ENCODE results near the gene INAFM2. TPM values are rescaled to one million over a fixed set of nuclear protein-coding genes. Genes with fewer than 3 reads are reported as not detected.

INAFM2 gene
- total RNA-seq, 1 donor from 2014 or later = 9.0 TPM

DNA sequence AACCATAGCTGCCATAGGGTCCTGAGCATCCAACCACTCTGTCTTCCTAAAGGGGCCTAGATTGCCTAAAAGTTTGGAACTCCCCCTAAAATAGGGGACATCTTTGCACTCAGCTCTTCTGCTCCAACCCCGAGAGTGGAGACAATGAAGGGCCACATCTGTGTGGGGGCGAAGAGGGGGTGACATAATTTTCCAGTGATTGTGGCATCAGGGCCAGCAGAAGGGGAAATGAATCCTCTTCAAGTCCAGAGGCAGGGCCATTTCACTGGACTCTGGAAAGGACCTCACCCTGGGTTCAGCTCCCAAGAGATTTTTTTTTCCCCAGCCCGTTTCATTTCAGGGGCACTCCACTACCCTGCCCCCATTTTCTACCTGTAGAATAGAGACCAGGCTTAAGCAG, 36.0 kb upstream of the INAFM2 start:
- no peak for DNase-seq (ENCODE audit: low read depth in 2 of 2)

DNA sequence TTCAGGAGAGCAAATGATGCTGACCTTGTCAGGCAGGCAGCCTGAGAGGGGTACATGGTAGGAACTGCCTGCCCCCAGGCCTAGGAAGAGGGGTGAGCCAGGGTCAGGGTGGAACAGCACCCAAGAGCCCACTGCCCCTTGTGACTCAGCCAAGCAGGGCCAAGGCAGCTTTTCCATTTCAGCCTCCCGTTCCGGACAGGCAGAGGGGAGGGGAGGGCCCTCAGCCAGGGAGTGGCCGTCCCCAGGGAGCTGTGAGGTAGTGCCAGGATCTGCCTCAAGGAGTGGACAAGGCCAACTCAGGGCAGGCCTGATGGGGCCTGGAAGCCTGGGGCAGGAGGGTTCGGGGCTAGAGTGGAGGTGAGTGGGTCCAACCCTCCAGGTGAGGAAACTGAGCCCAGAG, 35.5 kb upstream of the INAFM2 start:
- no peak for DNase-seq (ENCODE audit: low read depth in 2 of 2)

DNA sequence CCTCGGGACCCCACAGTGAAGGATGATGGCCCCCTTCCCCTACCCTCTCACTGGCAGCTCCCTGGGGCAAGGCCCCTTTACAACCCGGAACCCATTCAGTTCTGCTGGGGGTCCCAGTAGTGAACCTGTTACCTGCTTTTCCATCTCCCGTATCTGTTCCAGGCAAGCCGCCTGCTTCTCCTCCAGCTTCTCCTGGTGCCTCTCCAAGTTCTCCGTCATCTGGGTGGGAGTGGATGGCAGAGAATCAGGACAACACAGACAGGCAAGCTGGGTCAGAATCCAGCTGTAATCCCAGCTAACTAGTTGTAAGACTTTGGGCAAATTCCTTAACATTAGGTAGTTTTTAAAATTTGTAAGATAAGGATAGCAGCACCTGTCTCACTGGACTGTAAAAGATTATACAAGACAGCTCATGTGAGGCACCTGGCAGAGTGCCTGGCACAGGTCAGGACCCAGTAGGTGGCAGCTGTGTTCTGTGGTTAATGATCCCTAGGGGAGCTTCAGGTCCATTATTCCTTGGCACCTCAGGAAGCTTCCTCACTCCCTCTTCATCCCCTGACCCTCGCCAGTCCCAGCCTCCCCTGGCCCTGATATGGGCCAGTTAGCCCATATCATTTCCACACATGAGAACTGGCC, 34.2 kb upstream of the INAFM2 start:
- DNase-seq (ENCODE audit: low read depth in 2 of 2) = no peak

DNA sequence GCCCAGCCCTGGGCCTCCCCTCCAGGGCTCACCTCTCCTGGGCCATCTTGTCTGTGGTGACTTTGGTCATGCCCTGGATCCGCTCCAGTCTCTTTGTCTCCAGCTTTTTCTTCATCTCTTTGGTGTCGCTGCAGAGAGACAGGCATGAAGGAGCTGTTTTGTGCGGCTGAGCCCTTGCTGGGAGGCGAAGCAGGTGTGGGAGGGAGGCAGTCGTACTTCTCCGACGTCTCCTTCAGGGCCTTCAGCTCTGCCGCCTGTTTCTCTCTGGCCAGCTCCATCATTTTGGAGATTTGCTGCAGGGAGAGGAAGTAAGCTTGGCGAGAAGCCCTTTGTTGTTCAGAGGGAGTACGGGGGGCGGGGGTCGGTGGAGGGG, 33.0 kb upstream of the INAFM2 start:
- no peak for DNase-seq (ENCODE audit: low read depth in 2 of 2)

DNA sequence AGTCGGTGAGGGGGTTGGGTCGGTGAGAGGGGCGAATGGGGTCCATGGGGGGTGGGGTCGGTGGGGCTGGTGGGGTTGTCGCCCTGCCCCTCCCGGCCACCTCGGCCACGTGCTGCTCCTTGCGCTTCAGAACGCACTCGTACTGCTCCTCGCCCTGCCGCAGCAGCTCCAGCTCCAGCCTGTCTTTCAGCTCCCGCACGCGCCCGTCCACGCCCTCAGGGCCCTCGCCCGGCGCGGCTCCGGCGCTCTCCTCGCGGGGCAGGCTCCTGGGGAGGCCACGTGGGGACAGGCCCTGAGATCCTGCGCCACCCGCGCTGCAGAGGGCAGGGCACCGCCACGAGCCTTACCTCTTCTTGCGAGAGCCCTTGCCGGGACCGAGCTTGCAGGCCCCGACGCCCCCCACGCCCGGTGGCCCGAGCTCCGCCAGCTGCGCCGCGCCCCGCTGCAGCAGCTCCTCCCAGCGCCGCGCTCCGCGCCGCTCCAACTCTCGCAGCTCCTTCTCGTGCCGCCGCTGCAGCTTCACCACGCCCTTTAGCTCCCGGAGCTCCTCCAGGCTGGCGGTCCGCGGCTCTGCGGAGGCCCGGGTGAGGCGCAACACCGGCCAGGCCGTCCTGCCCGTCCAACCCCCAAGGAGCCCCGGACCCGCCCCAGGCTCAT, 32.4 kb upstream of the INAFM2 start:
- DNase-seq (ENCODE audit: low read depth in 2 of 2) = peak in 1 of 2 donors; percentile 52

DNA sequence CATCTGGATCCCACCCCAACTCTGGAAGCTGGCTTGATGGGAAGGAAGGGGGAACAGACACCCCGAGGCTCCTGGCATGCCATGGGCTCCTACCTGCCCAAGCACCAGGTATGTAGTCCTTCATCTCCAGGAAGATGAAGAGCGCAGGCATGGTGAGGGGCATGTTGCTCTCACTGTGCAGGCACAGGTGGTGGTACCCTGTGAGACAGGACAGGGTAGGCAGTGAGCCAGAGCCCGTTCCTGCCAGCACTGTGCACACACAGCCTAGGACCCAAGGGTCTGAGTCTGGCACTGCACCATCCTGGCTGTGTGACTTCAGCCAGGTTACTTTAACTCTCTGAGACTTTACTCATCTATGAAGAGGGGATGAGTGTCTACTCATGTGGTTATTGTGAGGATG, 31.2 kb upstream of the INAFM2 start:
- DNase-seq (ENCODE audit: low read depth in 2 of 2) = no peak

DNA sequence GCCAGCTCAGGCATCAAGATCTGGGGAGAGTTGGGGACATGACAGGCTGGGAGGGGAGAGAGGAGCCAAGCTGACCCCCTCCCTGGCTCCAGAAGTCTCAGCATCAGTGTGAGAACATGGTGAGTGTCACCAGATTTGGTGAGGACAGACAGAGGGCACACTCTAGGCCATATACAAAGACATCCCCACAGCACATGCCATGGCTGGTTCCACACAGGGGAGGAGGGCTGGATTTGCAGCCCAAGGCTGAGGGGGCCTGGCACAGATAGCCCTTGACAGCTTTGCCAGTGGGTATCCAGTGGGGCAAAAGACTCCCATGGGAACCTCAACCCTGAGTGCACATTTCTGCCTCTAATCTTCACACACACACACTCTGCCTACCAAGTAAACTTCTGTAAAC, 30.5 kb upstream of the INAFM2 start:
- DNase-seq (ENCODE audit: low read depth in 2 of 2) = no peak

DNA sequence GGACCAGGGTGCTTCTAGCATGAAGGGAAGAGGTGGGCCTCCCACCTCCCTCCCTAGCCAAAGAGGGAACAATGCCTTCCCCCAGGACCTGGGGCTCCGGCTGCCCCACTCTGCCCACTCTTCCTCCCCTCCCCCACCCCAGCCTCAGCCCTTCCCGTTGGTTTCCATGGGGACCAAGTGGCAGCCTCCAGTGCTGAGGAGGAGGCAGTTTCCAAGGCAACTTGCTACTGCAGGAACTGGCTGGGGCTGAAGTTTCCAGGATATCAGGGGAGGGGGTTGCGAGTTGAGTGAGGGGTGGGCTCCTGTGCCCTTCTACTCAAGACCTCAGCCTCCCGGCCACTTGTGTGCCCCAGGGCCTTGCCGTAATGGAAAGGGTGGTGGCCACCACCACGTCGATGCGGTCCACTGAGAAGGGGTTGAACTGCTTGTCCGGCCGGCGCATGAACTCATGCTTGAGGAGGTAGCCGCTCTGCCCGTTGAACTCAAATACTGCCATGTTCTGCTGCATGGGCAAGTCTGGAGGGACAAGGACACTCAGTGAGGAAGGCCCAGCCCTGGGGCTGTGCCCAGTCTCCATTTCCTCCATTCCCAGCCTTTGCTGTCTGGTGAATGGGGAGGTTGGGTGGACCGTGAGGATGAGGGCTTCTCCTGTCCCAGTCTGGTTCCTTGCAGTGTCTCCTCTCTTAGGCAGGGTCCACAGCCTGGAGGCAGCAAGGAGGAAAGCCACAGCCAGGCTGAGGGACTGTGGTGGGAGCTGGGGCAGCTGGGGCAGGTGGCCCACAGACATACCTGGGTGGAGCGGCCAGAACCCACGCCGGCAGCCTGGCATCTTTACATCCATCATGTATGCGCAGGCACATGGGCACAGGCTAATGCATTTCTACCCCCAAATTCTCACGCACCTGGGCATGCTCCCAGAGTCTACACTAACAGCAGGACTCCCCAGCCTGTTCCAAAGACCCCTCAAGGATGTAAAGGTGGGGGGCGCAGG, 29.3 kb upstream of the INAFM2 start:
- DNase-seq (ENCODE audit: low read depth in 2 of 2) = no peak

DNA sequence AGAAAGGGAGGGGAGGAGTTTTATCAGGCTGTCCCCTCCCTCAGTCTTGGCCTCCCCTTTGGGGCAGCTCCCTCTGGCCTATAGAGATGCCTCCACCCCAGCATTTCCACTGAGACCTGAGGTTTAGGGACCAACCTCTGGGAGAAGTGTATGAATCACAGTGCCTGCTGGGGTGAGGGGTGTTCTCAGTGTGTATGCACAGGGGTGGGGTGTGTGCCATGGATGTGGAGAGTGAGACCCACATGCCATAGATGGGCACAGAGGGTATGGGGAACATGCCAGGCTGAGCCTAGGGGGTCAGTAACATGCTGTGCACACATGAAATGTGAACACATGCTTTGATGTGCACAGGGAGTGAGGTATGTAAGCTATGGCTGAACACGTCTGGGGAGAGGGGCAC, 28.2 kb upstream of the INAFM2 start:
- DNase-seq (ENCODE audit: low read depth in 2 of 2) = no peak

DNA sequence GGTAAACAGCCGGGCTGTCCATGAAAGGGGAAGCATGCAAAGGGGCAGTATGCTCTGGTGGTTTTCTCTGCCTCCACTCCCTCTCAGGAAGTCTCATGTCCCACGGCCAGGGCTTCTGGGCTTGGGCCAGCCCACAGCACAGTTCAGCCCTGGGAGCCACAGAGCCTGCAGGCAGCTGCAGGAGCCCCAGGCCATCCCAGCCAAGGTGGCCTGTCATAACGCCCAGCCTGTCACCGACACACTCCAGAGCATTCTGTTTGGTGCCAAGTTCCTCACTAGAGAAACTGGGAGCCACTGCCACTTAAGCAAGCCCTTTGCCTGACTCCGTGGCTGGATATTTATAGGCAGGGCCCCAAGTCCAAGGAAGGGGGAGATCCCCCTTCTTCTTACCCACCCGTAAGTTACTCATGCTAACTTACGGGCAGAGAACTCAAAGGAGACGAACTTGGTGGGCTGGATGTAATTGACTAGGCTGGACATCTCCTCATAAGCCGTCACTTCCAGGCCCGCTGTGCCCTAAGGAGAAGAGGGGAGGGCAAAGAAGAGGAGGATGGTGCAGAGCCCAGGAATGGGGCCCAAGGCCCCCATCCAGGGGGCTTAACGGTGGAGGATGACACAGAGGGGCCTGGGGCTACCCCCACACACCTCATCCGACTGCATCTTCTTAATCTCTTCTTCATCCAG, 27.5 kb upstream of the INAFM2 start:
- no peak for DNase-seq (ENCODE audit: low read depth in 2 of 2)

DNA sequence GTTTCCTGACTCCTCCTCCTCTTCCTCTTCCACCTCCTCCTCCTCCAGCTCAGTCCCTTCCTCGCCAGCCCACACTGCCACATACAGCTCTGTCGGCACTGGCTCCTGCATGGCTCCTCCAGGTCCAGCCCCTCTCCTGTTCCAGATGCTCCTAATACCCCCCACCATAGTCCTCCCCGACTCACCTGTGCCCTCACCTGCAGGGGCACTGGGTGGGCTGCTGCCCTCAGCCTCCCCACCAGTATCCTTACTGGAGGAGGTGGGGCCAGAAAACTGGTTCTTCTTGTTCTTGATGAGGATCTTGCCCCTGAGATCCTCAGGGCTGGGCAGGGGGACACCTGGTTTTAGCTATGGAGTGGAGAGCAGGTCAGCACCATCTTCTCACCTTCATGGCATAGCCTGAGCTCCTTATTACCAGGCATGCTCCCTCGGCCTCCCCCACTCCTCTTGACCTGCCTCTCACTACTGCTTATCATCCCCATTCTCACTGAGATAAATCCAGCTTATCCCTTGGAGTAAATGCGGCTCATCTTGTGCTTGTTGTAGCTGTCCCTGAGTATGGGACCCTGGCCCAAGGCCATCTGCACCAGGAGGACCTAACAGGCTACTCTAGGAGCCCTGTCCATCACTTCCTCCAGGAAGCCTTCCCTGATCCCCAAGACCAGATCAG, 26.8 kb upstream of the INAFM2 start:
- DNase-seq (ENCODE audit: low read depth in 2 of 2) = no peak

DNA sequence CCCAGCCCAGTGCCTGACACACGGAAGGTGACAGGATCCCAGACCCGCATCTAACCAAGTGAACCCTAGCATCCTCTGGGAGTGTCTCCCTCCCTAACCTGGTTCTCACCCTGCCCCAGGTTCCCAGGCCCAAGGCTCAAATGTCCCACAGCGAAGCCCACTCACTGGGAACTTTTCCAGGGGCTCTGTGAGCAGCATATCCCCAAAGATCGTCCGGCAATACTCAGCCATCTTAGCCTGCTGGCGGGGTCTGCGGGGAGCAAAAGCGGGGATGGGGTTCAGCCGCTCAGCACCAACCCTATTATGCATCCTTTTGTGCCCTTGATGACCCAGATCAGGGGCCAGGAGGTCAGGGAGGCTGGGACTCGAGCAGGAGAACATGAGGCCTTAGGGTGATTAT, 26.1 kb upstream of the INAFM2 start:
- DNase-seq (ENCODE audit: low read depth in 2 of 2) = no peak

DNA sequence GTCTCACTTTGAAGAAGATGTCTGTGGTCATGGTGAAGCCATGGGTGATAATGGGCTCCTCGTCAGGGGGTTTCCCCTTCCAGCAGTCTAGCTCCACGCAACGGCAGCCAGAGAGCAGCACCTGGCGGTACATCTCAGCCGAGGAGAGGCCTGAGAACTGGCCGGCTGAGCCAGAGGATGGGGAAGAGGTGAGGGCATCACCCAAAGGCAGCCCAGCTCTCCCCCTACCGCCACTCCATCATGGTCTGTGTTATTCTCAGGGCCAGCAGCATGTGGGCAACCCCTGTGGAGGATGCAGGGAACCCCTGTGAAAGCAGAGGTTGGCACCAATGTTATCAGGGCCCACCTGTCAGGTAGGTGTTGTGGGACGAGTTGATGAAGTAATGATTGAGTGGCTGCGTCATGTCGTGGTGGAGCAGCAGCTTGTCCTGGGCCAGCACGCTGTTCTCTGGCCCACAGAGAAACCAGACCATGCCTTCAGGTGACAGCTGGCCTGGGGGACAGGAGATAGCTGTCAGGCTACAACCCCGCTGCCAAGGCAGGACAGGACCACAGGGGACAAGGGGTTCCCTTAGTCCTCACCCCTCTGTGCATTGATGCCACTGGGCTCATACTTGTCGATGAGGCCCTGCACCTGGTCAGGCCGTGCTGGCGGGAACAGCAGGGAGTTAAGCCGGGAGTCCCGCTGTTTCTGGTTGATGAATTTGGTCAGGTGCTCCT, 25.1 kb upstream of the INAFM2 start:
- no peak for DNase-seq (ENCODE audit: low read depth in 2 of 2)

DNA sequence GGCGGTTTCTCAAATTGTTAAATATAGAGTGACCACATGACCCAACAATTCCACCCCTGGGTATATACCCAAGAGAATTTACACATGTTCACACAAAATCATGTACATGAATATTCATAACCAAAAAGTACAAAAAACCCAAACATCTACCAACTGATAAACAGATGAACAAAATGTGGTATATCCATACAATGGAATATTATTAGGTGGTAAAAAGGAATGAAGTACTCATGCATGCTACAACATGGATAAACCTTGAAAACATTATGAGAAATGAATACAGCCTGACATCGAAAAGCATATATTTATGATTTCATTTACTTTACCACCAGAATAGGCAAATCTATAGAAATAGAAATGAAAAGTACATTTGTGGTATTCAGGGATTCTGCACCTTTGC, 23.1 kb upstream of the INAFM2 start:
- DNase-seq (ENCODE audit: low read depth in 2 of 2) = no peak

DNA sequence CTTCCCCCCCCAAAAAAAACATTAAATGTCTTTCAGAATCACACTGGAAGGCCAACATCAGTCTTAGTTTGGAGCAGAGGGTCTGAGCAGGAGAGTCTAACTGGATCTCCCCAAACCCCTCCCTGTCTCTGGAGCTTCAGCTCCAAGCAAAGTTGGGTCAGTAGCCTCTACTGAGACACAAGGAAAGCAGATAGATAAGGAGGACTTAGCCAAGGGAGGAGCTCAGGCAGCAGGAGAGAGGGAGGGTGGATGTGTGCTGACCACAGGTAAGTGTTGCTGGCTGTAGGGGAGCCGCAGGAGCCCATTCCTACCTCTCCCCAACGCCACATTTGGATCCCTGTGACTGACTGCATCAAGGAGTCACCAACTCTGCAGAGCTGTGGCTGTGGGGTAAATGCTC, 22.7 kb upstream of the INAFM2 start:
- no peak for DNase-seq (ENCODE audit: low read depth in 2 of 2)

DNA sequence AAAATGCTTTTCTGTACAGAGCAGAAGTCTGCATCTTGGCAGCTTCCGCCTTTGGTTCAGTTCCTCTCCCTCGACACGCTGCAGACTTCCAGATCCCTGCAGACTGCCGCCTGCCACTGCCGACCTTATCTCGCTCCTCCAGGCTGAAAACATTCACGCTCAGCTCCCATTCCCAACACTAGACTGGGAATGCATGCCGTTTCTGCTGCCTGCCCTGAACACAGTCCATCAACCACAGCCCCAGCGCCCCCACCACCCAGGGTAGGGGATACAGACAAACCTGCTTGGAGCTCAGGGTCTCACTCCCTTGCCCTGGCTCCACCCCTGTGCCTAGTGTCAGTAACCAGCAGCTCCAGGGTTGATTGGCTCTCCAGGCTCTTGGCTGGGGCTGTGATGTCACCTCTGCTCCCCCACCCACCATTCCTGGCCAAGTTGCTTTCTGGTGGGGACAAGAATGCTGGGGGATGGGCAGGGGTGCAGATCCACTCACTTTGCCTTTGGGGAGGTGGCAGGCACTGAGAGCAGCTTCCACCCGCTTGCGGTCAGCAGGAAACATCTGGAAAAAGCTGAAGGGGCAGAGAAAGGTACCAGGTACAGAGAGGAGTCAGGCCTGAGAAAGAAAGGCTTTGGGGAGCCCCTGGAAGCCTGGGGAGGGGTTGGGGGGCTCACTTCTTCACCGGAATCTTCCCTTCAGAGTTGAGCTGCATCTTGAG, 21.9 kb upstream of the INAFM2 start:
- DNase-seq (ENCODE audit: low read depth in 2 of 2) = no peak

DNA sequence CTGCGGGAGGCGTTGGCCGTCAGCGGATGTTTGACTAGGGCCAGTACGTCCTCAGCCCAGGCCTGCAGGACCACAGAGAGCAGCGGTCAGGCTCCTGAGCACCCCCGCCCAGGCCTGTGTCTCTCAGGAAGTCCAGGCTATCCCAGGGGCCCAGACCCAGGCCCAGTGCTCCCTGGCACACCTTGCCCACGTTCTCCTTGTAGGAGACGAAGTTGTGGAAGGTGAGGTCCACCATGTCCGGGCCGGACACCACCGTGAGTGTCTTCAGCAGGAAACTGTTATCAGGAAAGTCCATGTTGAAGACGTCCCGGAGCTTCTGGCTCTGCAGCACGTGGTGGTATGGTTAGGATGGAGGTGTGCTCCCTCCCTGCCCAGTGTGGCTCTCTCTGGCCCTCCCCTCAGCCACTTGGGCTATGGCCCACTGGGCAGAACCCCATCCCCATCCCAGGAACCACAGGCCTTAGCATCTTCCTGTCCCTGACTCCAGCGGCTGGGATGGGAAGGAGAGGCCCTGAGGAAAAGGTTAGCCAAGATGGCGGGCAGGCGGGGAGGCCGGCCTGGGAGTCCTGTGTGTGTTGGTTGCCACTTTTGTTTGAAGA, 21.1 kb upstream of the INAFM2 start:
- no peak for DNase-seq (ENCODE audit: low read depth in 2 of 2)

DNA sequence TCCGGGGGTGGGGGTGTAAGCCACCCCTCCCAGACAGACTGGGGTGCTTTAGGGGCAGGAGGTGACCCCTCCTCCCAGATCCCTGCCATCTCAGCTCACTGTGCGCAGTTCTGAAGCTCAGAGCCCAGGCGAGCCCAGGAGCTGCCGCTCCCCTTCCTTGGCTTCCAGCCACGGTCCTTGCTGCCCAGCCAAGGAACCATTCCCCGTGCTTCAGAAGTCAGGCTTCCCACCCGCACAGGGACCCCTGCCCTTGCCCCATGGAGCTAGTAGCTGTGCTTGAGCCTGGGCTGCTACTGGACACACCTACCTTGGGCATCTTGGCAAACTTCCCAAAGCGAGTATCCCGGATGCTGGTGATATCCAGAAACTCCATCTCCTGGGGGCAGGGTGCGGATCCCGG, 20.5 kb upstream of the INAFM2 start:
- no peak for DNase-seq (ENCODE audit: low read depth in 2 of 2)

DNA sequence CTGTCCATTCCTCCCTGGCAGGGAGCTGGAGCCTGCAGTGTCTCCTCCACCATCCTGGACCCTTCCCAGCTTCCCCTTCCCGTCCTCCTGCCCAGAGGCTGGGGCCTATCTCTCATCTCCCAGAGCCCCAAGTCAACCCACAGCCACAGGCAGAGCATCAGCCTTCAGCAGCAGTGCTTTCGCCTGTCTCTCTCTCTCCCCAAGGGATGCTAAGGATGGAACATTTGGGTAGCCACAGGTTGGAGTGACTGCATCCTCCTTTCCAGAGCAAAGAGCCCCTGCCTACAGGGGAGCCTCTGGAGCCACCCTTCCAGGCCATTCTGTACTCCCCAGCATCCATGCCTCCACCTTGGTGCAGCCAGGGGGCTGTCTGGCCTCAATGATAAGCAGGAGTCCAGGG, 19.9 kb upstream of the INAFM2 start:
- no peak for DNase-seq (ENCODE audit: low read depth in 2 of 2)

DNA sequence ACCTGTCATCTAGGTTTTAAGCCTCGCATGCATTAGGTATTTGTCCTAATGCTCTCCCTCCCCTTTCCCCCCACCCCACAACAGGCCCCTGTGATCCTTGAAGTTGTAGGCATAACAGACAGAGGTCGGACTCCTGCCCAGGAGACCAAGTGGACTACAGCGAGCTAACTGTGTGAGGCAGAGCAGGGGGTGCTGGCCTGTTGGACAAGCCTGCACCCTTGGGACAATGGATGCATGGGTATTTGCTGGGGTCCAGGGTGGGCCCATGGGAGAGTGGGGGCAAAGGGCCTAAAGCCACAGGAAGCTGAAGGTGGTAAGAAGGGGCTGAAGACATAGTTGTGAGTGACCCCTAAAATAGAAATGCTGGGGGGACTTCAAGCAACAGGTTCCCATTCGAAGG, 18.2 kb upstream of the INAFM2 start:
- DNase-seq (ENCODE audit: low read depth in 2 of 2) = no peak
